K562 (cell line): ENCODE data around the gene C2orf92.

Experiments used
- JUND ChIP-seq, 2 experiments: IDR thresholded peaks; 2 replicates in 1 of 2; 3 replicates in 1 of 2; pipeline ENCODE4 v1.6.1; 2011; ENCODE audit warnings: borderline replicate concordance in 2 of 2, low read depth in 2 of 2, low read length in 2 of 2, improper control_type of control experiment in 1 of 2, missing biosample characterization in 1 of 2, missing genetic modification characterization in 1 of 2, missing genetic modification reagents in 1 of 2
- ZBTB11 ChIP-seq, 3 experiments: fragments of 200-800 bp in 1 of 3; fragments of 250-450 bp in 1 of 3; fragments of 450-650 bp in 1 of 3; sonication (Bioruptor Pico) in 1 of 3; sonication (Bioruptor generic) in 1 of 3; formaldehyde crosslinking in 1 of 3; IDR thresholded peaks; 2 replicates each; pipeline versions ENCODE4 v1.6.1 to v1.8.0; 2016 to 2022; ENCODE audit warnings: mild to moderate bottlenecking in 2 of 3, missing genetic modification characterization in 2 of 3, missing compliant biosample characterization in 1 of 3, moderate library complexity in 1 of 3
- ZNF239 ChIP-seq: fragments of 250-450 bp; sonication (Bioruptor Pico); IDR thresholded peaks from 2 replicates; pipeline ENCODE4 v1.4.0; 2020; ENCODE audit warnings: mild to moderate bottlenecking
- TF ChIP-seq, protein P1 (sequence below), 3 experiments: IDR thresholded peaks in 2 of 3; conservative IDR thresholded peaks in 1 of 3; 2 replicates each; pipeline ENCODE4 v1.5.1; 2011 to 2012; ENCODE audit warnings: low read length in 3 of 3, mild to moderate bottlenecking in 3 of 3, control low read depth in 2 of 3, improper control_type of control experiment in 1 of 3, inconsistent platforms in 1 of 3, low read depth in 1 of 3, mixed read lengths in 1 of 3, moderate library complexity in 1 of 3; ENCODE audit not compliant: insufficient read depth in 2 of 3

GRCh38 chr2:97728091-97728731, 58.7 kb downstream of the C2orf92 start:
- TF ChIP-seq, protein P1, sequence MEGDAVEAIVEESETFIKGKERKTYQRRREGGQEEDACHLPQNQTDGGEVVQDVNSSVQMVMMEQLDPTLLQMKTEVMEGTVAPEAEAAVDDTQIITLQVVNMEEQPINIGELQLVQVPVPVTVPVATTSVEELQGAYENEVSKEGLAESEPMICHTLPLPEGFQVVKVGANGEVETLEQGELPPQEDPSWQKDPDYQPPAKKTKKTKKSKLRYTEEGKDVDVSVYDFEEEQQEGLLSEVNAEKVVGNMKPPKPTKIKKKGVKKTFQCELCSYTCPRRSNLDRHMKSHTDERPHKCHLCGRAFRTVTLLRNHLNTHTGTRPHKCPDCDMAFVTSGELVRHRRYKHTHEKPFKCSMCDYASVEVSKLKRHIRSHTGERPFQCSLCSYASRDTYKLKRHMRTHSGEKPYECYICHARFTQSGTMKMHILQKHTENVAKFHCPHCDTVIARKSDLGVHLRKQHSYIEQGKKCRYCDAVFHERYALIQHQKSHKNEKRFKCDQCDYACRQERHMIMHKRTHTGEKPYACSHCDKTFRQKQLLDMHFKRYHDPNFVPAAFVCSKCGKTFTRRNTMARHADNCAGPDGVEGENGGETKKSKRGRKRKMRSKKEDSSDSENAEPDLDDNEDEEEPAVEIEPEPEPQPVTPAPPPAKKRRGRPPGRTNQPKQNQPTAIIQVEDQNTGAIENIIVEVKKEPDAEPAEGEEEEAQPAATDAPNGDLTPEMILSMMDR (IDR thresholded peaks at IDR 0.05 in 2 of 3, conservative IDR thresholded peaks at IDR 0.05 in 1 of 3; ENCODE audit: insufficient read depth in 2 of 3, low read depth in 1 of 3, low read length in 3 of 3): no peak
- TF ChIP-seq JUND (IDR thresholded peaks at IDR 0.05; ENCODE audit: borderline replicate concordance, low read depth, low read length): no peak
- TF ChIP-seq JUND (tag; IDR thresholded peaks at IDR 0.05; ENCODE audit: borderline replicate concordance, low read depth, low read length): no peak
- TF ChIP-seq ZBTB11 (CRISPR knock-in tag; IDR thresholded peaks at IDR 0.05): no peak
- no peak for TF ChIP-seq ZNF239 (CRISPR knock-in tag)
